ENCODE data around the gene PAQR4.

DNA sequence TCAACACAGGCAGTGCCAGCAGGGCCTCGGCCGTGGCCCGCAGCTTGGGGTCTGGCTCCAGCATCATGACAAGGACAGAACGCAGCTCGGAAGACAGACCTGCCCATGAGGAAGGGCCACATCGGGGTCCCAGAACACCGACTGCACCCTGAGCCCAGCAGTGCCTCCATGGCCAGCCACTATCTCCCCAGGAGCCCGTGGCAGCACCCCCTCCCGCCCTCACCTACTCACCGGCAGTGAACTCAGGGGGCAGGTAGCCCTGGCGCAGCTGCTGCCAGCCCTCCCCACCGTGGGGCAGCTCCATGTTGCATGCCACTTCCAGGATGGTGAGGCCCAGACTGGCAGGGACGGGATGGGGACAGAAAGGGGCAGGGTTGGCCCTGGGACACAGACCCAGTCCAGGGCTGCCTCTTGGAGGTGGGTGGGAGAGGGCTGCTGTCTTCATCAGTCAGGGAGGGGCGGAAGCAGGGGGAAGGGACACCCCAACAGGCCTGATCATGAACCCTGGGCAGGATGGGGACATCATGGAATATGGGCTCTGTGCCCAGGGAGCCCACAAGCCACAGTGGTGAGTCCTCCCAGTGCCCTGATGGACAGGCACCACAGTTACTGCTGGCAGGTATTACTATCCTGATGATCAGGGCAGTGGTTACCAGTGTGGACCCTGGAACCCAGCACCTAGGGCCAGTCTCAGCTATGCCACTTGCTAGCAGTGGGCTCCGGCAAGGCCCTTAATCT is 5.3 kb downstream of the PAQR4 start:
- TF ChIP-seq, protein P1, sequence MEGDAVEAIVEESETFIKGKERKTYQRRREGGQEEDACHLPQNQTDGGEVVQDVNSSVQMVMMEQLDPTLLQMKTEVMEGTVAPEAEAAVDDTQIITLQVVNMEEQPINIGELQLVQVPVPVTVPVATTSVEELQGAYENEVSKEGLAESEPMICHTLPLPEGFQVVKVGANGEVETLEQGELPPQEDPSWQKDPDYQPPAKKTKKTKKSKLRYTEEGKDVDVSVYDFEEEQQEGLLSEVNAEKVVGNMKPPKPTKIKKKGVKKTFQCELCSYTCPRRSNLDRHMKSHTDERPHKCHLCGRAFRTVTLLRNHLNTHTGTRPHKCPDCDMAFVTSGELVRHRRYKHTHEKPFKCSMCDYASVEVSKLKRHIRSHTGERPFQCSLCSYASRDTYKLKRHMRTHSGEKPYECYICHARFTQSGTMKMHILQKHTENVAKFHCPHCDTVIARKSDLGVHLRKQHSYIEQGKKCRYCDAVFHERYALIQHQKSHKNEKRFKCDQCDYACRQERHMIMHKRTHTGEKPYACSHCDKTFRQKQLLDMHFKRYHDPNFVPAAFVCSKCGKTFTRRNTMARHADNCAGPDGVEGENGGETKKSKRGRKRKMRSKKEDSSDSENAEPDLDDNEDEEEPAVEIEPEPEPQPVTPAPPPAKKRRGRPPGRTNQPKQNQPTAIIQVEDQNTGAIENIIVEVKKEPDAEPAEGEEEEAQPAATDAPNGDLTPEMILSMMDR (IDR thresholded peaks at IDR 0.05; ENCODE audit: low read length) = no peak
- TF ChIP-seq EZH2 (optimal IDR thresholded peaks at IDR 0.05; ENCODE audit: low read depth, low read length) = no peak
